Right ventricle myocardium inferior (tissue), 1 donor: Measurements from ENCODE around the gene TAAR9. TPM values are rescaled to one million over a fixed set of nuclear protein-coding genes. Genes with fewer than 3 reads are reported as not detected.

Experiments
- ATAC-seq: fragments of 200-7000 bp; cut with Tn5 transposase; one replicate; pipeline ENCODE4 v1.9.1; 2020; ENCODE audit warnings: mild to moderate bottlenecking, moderate library complexity
- DNase-seq: peaks from one replicate; pipeline ENCODE4 v3.0.0; 2021; ENCODE audit errors: missing footprints
- intact Hi-C: fragments of 100-400 bp; cut with DNase I; formaldehyde crosslinking; loops from one replicate; pipeline ENCODE4 v1.11.0; 2022
- long read RNA-seq: library from polyadenylated mRNA; unstranded; transcript quantifications from one replicate; pipeline ENCODE4 v2.0.0, GENCODE V29; 2021
- total RNA-seq: library from RNA; stranded (reverse); fragmentation: NEBNext Ultra II Directional; extraction: Animal tissue kit (Norgen Biotek cat#: 25700); gene quantifications from one replicate; pipeline ENCODE4 v1.2.1, GENCODE V29; 2021
- donor health status: DM: no; HTN: yes; CAD: no; lungs with severe emphysema.

Gene TAAR9
- total RNA-seq: not detected
- long read RNA-seq: 0 reads

- intact Hi-C loops: no loop called here
- ATAC-seq: no peak
- no peak for DNase-seq
Observed at GRCh38 chr6:132537977-132538376, at the start of gene TAAR9. TAAR9 (plus strand) TSS chr6:132538277; CDS start chr6:132538290, 13 bp downstream.

DNA sequence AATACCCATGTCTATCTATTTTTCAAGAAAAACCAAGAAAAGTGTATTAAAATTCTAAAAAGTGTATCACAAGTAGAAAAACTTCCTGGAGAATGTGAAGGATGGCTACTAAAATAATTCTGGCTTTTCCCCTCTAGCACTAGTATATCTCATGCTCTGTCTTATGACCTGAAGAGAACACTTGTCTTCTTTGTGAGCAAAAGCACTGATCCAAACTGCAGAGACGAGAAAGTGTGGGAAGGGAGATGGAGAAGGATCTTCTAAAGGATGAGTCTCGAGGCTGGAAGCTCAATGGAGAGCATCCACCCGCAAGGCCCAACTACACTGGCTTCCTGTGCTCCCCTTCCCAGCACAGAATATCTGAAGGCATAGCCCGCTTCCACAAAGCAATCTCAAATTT is 48.7 kb upstream of the TAAR9 start:
- no peak for ATAC-seq
- DNase-seq: no peak
- intact Hi-C loops: no loop called here

- no peak for DNase-seq
Observed at GRCh38 chr6:132490024-132490423, 48.1 kb upstream of the TAAR9 start.

DNA sequence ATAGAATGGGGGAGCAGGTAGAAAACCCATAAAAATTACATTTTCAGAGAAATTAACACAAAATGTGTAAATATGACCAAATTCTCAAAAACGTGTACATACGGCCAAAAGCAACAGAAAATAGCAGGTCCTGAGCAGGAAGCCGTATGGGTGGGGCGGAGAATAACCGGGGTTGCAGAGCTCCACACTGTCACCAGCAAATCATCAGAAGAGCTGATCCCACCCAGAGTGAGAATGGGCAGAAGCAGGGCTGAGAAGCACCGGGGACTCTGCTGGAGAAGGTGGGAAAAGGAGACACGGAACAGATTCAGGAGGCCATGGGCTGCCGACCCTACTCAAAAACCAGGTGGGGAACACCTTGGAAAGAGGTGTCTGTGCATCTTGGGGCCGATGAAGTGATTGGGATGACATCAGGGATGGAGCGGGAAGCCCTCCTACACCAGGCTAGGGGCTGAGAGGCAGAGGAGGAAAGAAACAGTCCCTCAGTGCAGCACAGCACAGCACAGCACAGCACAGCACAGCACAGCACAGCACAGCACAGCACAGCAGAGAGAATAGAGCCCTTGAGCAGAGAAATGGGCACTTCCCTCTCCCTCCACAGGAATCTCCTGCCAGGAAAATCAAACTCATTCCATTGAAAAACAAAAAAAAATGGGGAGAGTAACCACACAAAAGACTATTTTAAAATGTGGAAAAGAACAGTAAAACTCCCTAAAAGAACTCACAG is 47.4 kb upstream of the TAAR9 start:
- DNase-seq: no peak
- peak; percentile 65 for ATAC-seq
- intact Hi-C loops: no loop called here

More at GRCh38 chr6:132490024-132490423, 48.1 kb upstream of the TAAR9 start:
- ATAC-seq: peak; percentile 73
- intact Hi-C loops: no loop called here

DNA sequence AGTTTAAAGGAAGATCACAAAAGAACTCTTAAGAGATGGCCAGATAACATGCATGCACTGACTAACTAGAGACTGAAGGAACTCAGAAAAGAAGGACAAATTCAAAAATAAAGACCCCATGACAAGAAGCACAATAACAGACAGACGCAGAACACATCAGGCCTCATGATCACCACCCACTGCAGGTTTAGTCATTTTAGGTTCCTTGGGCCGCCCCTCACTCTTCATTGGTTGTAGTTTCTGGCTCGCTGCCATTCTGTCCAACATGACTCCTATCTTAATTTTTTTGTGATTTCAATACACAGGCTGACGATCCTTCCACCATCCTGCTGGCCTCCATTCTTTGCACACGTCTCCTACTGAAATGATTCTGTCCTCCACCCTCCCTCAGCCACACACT is 46.8 kb upstream of the TAAR9 start:
- ATAC-seq: peak; percentile 32
- intact Hi-C loops: no loop called here
- DNase-seq: peak; percentile 18

- ATAC-seq (no peak), DNase-seq (no peak)
- intact Hi-C loops: no loop called here
Observed at GRCh38 chr6:132491881-132492280, 46.2 kb upstream of the TAAR9 start.

GRCh38 chr6:132494954-132495353 is 43.1 kb upstream of the TAAR9 start:
- DNase-seq: no peak
- intact Hi-C loops: no loop called here
- no peak for ATAC-seq

- ATAC-seq (no peak), DNase-seq (no peak)
- intact Hi-C loops: no loop called here
Observed at GRCh38 chr6:132495604-132496079, 42.4 kb upstream of the TAAR9 start.

GRCh38 chr6:132496519-132497180 is 41.4 kb upstream of the TAAR9 start:
- DNase-seq (no peak), ATAC-seq (no peak)
- intact Hi-C loops: no loop called here

- no peak for DNase-seq
- ATAC-seq: no peak
- intact Hi-C loops: no loop called here
Observed at GRCh38 chr6:132498638-132499037, 39.4 kb upstream of the TAAR9 start.

DNA sequence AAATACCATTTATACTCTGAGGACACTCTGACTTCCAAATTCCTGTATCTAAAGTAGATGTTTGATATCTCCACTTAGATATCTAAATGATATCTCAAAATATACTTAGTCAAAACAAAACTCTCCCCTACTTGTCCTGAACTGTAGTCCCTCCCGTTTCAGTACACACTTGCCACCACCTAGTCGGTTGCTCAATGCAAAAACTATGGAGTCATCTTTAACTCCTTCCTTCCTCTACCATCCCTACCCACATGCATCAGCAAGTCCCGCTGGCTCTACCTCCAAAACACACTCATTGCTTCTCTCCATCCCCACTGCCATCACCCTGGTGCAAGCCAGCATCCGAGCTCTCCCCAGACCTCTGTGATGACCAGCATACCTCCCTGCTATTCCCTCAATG is 38.3 kb upstream of the TAAR9 start:
- intact Hi-C loops: no loop called here
- ATAC-seq (no peak), DNase-seq (peak; percentile 17)

GRCh38 chr6:132504757-132505156 is 33.3 kb upstream of the TAAR9 start:
- intact Hi-C loops: no loop called here
- ATAC-seq: no peak
- DNase-seq: no peak

DNA sequence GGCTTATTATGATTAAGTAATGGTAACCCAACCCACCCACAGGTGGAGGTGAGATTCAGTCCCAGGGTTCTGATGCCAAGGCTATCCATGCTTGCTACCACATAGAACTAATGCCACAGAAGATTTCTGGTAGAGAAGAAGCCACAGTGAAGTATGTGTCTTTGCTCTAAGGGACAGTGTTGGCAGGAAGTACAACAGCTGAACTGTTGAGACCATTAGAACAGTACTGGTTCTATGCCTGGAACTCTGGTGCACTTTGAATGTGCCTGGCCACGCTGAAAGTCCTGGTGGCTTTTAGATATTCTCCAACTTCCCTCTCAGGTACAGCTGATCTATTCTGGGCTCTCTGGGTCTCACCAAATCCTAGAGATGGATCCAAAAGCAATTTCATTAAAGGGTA is 32.9 kb upstream of the TAAR9 start:
- DNase-seq (no peak), ATAC-seq (no peak)
- intact Hi-C loops: no loop called here

- intact Hi-C loops: no loop called here
- DNase-seq (no peak), ATAC-seq (no peak)
Observed at GRCh38 chr6:132506461-132506860, 31.6 kb upstream of the TAAR9 start.

DNA sequence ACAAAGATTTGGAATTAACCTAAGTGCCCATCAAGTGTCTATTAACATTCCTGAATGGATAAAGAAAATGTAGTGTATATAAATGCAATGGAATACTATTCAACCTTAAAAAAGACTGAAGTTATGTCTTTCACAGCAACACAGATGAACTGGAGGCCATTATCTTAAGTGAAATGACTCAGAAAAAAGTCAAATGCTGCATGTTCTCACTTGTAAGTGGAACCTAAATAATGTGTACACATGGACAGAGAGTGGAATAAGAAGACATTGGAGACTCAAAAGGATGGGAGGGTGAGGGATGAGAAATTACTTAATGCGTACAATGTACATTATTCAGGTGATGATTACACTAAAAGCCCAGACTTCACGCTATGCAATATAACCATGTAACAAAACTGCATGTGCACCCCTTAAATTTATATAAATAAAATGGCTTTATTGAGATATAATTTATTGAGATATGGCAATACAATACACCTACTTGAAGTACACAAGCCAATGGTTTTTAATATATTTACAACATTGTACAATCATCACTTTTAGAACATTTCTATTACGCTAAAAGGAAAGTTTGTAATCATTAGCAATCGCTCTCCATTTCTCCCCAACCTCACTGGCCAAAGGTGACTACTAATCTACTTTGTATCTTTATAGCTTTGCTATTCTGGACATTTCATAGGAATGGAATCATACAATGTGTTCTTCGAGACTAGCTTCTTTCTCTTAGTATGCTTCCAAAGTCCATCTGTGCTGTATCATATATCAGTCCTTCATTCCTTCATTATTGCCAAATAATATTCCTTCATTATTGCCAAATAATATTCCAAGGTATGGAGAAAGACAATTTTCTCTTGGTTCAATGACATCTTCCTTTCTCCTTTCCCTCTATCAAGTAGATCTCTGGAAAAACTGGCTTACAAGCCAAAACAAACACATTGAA is 30.9 kb upstream of the TAAR9 start:
- intact Hi-C loops: no loop called here
- no peak for ATAC-seq
- DNase-seq: no peak

GRCh38 chr6:132511210-132511830 is 26.8 kb upstream of the TAAR9 start:
- ATAC-seq (no peak), DNase-seq (no peak)
- intact Hi-C loops: loop anchor here (5.0 kb wide), 1 partner anchor 301 kb away; the partner anchor contains the start of gene RPS12

GRCh38 chr6:132511831-132512220 is 26.3 kb upstream of the TAAR9 start:
- peak; percentile 9 for DNase-seq
- ATAC-seq: no peak
- intact Hi-C loops: loop anchor here (5.0 kb wide), 1 partner anchor 300 kb away; the partner anchor contains the start of gene RPS12

DNA sequence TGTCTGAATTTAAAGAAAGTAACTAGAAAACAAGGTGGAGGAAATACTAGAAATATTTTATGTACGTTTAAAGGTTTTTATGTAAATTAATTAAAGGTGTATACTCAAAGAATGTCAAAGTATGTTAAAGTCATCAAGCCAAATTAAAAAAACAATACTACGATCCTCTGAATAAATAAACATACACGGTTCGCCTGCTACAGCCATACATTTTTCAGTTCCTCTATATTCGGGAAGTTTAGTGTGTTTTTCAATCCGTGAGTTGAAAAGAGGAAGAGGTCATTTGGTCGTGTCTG is 25.8 kb upstream of the TAAR9 start:
- DNase-seq (no peak), ATAC-seq (no peak)
- intact Hi-C loops: loop anchor here (5.0 kb wide), 1 partner anchor 300 kb away; the partner anchor contains the start of gene RPS12
